Fibroblast of villous mesenchyme (primary cell): ENCODE measurements around the gene TMPRSS6. TPM values are rescaled to one million over a fixed set of nuclear protein-coding genes. Genes with fewer than 3 reads are reported as not detected.

Source experiments
- DNase-seq: peaks from one replicate; pipeline ENCODE4 v3.0.0-alpha.2; 2010; ENCODE audit warnings: low read depth
- H3K4me3 ChIP-seq: 2 replicates; pipeline ENCODE4 v1.5.1; 2011; ENCODE audit warnings: low read depth, mild to moderate bottlenecking, low read length
- CTCF ChIP-seq: IDR thresholded peaks from 2 replicates; pipeline ENCODE4 v1.5.1; 2012; ENCODE audit warnings: low read depth, mild to moderate bottlenecking, low read length; ENCODE audit not compliant: insufficient read depth
- total RNA-seq: library from RNA; depleted of rRNA; stranded (reverse); fragments of >200 nt; gene quantifications from 2 replicates; pipeline ENCODE4 v1.2.3, GENCODE V29; 2012

TMPRSS6 gene
- total RNA-seq, 1 donor, result not detected

- no peak overlapping the region for H3K4me3 ChIP-seq
- TF ChIP-seq CTCF, result no peak
- DNase-seq, result no peak
Measured at GRCh38 chr22:37070334-37070733, 39.2 kb downstream of the TMPRSS6 start.

GRCh38 chr22:37069719-37070118, 39.8 kb downstream of the TMPRSS6 start:
- no peak overlapping the region for H3K4me3 ChIP-seq
- no peak for TF ChIP-seq CTCF
- DNase-seq, result no peak

- TF ChIP-seq CTCF, result no peak
- no peak overlapping the region for H3K4me3 ChIP-seq
- no peak for DNase-seq
Measured at GRCh38 chr22:37069319-37069718, 40.2 kb downstream of the TMPRSS6 start.

GRCh38 chr22:37068859-37069258, 40.7 kb downstream of the TMPRSS6 start:
- no peak for TF ChIP-seq CTCF

GRCh38 chr22:37067428-37067827, 42.1 kb downstream of the TMPRSS6 start:
- DNase-seq, result no peak
- TF ChIP-seq CTCF, result no peak
- H3K4me3 ChIP-seq, result no peak overlapping the region

More at GRCh38 chr22:37068859-37069258, 40.7 kb downstream of the TMPRSS6 start:
- DNase-seq, result no peak
- H3K4me3 ChIP-seq, result no peak overlapping the region

- TF ChIP-seq CTCF, result no peak
- DNase-seq, result no peak
- no peak overlapping the region for H3K4me3 ChIP-seq
Measured at GRCh38 chr22:37065961-37066360, 43.6 kb downstream of the TMPRSS6 start.

GRCh38 chr22:37065180-37065579, 44.3 kb downstream of the TMPRSS6 start:
- H3K4me3 ChIP-seq, result no peak overlapping the region
- DNase-seq, result no peak
- no peak for TF ChIP-seq CTCF
